ENCODE measurements around the gene SYNGR2.
"Not testable (repeated sequence)": the region's sequence is repeated elsewhere in the genome, so short reads cannot be mapped to it uniquely, and the experiment has no call there.

The SYNGR2 gene

DNA sequence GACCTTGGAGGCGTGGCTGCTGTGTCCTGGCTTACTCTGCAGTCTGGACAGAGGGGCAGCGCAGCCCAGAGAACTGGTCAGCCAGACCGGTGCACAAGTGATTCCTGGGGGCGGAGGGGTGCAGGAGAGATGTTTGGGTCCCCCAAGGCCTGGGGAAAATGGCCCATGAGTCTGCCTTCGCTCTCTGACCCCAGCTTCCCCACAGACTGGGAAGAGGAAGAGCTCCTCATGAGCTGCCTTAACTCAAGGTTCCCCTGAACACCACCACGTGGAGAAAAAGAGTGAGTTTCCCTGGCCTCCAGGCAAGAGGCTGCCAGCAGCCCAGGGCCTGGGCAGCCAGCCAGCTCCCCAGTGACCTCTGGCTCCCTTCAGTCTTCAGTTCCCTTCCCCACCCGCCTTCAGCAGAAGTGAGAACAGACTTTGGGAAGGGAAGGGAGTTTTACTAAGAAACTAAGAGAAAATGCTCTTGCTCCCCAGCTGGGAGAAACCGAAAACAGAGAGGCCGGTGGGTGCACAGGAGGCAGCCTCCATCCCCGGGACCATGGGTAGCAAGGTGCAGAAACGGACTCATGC, 24.1 kb upstream of the SYNGR2 start:
- DNase-seq, result peak; percentile 28 to 50

DNA sequence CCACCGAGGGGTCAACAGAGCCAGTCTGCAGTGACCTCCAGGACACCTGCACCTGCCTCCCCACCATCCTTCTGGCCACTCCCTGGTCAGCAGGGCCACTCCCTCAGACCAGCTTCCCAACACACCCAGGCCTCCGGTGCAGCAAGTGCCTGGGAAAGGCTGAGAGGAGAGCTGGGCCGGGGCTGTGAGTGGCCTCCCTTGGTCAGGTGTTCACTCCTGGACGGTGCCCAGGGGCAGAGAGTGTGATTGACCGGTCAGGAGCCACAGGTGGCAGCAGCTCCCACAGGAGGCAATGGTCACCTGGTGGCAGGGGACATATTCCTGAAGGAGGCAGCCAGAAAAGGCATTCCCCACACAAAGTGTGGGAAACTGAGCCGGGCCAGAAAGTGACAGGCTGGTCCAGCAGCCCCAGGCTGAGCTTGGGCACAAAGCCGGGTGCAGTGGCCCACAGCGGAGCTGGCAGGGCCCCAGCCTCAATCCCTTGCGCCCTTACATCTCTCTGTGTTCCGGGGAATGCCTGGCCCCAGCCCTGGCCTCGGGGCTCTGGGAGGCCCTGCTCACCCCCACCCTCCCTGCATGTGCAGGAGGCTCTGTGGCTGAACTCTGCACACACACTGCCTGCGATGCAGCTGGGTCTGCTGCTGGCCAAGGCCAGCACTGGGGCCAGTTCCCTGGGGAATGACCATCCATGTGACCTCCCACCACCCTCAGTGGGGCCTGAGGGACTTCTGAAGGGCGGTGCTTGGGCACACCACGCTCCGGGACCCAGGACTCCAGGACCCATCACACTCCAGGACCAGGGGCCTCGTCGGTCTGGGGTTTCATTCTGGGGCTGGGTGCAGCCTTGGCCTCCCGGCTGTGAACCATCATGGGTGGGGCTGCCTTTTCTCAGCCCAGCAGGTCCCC, 23.4 kb upstream of the SYNGR2 start:
- no peak for DNase-seq

DNA sequence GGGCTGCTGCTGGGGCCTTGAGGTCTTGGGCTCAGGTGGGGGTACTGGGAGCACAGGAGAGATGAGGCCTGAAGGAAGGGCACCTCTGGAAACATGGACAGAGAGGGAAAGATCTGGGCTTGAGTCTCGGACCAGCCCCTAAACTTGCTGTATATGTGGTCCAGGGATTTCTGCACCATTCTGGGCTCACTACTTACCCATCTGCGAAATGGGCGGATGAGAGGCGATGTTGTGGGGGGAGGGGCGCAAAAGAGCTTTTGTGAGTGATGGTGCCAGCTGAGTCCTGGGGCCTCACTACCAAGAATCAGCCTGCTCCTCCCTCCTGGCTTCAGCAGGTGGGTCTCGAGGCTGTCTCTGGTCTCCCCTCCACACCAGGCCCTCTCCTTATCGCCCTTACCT, 21.9 kb upstream of the SYNGR2 start:
- DNase-seq, result no peak

DNA sequence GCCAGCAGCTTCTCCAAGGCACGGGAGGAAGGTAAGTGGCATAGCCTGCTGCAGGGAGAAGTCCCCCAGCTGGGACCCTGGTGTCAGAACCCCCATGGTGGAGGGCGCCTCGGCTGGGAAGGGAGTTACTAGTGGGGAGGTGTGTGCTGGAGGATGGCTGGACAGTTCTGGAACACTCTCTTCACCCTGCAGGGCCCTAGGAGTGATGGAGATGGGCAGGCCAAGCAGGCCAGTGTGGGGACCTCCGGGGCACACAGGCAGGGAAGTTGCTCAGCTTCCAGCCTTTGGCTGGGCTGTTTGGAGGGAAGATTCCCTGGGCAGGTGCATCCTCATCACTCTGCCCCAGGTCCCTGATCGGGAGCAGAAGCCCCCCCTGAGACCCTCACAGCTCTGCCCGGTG, 21.5 kb upstream of the SYNGR2 start:
- no peak for DNase-seq

DNA sequence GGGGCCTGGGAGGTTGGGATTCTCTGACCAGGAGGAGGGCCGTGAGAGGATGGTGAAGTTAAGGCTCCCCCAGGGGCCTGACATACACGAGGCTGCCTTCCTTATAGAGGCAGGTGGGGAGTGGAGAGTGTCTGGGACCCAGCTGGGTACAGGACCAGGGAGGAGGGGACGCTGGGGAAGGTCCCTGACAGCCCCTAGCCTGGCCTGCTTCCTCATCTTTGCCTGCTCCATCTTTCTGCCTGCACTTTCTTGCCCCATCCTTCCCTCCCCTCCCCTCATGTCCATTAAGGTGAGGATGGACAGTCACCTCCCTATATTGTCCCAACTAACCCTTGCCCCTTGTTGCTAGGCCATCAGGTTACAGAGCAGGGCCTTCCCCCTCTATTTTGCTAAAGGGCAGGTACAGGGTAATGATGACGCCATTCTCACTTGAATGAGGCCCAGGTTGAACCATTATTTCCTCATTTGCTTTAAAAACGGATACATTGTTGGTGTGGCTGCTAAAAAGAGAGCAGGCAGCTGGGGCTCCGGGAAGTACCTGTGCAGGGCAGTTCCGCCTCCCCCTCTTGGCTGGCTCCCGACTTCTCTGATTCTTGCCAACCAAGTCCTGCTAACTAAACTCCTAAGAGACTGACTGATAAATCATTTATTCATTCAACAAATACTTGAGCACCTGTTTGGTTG, 20.9 kb upstream of the SYNGR2 start:
- DNase-seq, result no peak

DNA sequence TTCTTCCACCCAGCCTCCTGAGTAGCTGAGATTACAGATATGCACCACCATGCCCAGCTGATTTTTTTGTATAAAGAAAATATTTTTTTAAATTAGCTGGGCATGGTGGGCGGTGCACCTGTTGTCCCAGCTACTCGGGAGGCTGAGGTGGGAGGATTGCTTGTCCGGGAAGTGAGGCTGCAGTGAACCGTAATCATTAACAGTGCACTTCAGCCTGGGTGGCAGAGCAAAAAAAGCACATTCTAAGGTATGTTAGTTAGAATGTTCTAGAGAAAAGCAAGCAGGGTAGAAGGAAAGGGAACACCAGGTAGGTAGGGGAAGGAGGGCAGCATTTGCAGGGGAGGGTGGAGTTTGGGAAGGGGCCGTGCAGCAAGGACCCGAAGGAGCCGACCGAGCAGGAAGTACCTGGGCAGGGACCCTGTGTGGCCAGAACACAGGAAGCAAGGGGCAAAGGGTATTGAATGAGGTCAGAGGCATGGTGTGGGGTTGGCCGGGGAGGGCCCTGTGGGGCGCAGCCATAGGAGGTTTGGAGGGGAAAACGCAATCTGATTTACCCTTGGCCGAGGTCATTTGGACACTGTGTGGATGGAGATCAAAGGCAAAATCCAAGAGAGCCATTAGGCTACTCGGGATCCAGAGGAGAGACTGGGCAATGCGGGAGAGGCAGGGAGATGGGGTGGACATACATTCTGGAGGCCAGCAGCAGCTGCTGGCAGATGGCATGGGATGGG, 19.9 kb upstream of the SYNGR2 start:
- DNase-seq, result no peak

DNA sequence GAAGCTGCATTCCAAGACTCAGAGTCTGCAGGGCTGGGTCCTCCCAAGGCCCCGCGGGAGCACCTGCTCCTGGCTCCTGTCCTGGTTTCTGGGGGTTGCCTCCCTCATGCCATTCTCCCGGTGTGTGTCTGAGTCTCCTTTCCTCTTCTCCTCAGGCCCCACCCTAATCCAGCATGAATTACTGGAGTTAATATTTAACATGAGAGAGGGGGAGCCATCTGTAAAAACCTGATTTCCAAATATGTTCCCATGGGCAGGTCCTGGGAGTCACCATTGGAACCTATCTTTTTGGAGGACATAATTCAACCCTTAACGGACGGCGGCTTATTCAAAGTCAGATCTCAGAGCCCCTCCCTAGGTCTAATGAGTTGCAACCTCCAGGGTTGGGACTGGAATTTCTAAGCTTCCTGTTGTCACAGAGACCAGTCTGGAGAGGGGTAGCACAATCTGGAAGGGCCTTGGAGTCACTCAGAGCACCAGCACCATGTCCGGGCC, 16.8 kb upstream of the SYNGR2 start:
- no peak for DNase-seq

DNA sequence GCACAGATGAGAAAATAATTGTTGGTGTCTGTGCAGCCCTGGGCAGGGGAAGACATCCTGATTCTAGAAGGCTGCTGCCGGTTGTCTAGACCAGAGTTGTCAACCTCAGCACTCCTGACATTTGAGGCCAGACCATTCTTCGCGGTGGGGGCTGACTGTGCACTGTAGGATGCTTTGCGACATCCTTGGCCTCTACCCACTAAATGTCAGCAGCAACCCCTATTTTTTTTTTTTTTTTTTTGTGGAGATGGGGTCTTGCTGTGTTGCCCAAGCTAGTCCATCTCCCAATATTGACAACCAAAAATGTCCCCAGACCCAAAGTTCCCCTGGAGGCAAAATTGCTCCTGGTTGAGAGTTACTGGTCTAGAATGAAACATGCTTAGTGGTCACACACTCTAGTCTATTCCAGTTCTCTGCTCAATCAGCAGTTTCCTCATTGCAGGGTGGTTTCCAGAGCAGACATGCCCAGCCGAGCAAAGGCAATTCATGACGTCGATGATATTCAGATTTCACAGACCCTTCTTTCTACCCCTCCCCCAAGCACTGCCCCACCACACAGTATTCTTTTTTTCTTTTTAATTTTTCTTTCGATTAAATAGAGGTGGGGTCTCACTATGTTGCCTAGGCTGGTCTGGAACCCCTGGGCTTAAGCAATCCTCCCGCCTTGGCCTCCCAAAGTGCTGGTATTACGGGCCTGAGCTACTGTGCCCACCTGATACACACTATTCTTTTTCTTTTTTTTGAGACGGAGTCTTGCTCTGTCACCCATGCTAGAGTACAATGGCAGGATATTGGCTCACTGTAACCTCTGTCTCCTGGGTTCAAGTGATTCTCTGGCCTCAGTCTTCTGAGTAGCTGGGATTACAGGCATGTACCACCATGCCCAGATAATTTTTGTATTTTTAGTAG, 13.2 kb upstream of the SYNGR2 start:
- DNase-seq, result no peak

DNA sequence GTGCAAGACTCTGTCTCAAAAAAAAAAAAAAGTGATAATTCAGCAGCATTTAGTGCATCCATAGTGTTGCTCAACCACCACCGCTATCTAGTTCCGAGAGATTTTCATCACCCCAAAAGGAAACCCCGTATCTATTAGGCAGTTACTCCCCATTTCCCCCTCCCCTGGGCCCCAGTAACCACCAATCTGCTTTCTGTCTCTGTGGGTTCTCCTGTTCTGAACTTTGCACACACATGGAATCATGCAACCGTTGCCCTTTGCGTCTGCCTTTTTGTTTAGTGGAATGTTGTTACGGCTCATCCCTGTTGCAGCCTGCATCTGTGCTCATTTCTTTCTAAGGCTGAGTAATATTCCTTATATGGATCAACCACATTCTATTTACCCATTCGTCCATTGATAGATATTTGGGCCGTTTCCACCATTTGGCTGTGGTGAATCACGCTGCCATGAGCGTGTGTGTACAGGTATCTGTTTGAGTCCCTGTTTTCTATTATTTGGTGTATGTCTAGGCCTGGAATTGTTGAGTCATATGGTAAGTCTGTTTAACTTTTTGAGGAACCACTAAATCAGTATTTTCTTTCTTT, 8.7 kb upstream of the SYNGR2 start:
- peak in 1 of 2 donors; percentile 65 for DNase-seq

DNA sequence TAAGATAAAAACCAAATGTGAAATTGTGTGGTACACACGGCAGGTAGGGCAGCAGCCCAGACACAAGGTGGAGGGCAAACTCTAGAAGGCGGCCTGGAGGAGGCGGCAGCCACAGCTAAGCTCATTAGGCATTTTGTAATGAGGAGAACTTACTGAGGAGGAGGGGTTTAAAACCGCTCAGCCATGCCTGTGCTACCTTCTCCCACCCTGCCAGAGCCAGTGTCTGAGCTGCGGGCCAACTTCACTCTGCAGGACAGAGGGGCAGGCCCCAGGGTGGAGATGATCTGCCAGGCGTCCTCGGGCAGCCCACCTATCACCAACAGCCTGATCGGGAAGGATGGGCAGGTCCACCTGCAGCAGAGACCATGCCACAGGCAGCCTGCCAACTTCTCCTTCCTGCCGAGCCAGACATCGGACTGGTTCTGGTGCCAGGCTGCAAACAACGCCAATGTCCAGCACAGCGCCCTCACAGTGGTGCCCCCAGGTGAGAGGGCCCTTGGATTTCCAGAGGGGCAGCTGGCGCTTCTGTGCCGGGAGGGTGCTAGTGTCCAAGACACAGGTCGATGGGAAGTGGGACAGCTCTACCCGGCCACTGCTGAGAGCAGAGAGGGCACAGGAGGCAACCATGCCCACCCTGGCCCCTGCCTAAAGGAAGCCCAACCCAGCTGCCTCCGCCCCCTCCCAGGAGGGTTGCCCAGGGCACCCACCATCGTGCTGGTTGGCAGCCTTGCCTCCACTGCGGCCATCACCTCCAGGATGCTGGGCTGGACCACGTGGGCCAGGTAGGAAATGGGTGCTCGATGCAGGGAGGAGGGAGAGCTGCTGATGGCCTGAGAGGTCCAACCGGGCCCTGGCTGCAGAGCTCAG, 4.3 kb upstream of the SYNGR2 start:
- DNase-seq, result no peak

DNA sequence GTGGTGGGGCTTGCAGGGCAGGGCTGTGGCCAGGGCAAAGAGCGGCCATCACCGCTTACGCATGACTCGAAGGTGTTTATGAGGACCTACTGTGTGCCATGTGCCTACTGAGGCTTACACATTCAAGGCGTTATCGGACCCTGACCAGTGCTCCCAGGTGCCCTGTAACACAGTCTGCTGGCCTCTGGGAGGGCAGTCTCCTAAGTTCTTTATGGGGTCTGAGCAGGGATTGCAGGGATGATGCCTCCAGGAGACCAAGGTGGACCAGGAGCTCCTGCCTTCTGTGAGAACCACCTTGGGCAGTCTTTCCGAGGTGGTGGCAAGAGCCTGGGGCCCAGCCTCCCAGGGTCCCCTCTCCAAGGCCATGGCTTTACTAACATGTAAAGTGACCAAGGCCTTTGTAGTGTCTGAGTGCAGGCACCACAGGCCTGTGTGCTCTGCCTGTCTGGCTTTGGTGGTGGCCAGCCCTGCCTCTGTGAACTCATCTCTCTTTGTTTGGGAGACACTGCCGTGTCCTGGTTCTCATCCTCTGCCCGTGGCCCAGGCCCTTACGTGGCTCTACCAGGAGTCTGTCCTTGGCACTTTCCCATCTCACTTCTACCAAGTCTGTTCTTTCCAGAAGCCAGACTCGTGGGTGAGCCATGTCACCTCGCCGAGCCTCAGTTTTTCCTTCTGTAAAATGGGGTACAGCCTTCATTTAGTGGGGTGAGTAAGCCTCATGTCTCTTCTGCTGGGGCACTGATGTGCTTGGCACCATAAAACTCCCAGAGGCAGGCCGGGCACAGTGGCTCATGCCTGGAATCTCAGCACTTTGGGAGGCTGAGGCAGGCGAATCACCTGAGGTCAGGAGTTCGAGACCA, 3.4 kb upstream of the SYNGR2 start:
- DNase-seq, result no peak

DNA sequence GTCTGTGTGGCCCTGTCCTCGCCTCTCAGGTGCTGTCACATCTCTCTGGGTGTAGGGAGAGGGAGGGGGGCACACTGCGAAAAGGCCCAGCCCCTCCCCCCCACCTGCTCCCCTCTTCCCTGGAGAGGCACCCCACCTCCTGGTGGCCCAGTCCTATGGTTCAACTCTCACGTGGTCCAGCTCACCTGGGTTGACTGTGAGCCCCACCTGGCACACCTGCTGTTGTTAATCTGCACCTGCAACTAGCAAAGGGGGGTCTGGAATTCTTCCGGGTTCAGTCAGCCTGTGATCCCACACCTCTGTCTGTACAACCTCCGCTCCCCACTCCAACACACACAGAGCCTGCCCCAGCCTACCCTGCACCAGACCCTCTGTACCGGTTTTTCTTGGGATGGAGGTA, 2.0 kb upstream of the SYNGR2 start:
- DNase-seq, result no peak

DNA sequence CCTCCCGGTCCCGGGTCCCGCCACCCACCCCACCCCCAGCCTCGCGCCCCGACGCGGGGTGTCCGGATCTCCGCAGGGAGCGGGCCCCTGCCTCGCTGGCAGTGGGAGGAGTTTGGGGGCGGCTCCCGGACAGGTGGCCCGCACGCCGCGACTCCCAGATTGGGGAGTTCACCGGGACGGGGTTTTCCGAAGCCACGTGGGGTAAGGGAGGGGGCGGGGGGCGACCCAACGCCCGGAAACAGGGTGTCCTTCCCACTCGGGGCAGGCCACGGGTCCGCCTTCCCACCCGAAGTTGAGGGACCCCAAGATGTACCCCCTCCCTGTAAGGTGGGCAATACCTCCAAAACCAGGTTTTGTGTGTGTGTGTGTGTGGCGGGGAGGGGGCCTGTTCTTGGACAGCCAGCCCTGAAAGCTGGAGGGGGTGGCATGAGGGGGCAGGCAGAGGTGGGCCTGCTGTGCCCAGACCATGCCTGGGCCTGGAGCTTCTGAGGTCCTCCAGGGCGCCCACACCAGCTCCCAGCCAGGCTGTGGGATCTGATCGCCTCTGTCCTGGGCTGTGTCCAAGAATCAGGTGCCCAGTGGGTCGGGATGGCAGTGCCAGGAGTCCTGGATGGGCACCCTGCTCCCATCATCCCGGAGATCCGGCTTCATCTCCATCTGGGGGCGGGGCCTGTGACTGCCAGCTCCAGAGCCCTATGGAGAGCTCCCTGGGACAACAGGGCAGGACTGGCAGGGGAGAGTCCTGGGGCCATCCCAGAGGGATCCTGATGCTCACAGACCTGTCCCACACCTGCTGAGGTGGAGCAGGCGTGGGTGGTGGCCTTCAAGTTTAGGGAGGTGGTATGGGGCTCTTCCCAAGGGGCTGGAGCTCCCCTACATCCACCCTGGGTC, 767 bp downstream of the SYNGR2 start:
- DNase-seq, result no peak

DNA sequence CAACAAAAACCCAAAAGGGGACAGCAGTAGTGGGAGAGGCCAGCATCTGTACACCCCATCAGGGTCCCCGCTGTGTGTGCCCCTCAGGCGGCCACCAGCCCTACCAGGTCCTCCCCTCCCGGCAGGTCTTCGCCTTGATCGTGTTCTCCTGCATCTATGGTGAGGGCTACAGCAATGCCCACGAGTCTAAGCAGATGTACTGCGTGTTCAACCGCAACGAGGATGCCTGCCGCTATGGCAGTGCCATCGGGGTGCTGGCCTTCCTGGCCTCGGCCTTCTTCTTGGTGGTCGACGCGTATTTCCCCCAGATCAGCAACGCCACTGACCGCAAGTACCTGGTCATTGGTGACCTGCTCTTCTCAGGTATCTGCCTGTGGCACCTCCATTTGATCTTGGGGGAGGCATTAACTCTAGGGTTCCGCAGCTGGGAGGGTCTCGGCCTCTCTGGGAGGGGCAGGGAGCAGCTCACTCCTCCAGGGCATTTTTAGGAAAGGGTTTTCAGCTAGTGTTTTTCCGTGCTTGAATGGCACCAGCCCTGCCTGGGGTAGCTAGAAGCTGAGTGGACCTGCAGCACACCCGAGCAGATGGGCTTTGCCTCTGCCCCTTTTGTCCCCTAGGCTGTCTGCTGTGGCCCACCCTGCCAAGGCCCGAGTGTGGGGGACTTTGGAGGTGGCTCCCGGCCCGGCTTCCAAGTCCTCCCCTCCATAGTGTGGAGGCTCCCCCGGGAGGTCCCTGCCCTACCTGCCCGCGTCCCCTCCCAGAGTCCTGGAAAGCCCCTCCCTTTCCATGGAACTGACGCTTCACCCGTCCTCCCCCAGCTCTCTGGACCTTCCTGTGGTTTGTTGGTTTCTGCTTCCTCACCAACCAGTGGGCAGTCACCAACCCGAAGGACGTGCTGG, 2.6 kb downstream of the SYNGR2 start:
- DNase-seq, result no peak

DNA sequence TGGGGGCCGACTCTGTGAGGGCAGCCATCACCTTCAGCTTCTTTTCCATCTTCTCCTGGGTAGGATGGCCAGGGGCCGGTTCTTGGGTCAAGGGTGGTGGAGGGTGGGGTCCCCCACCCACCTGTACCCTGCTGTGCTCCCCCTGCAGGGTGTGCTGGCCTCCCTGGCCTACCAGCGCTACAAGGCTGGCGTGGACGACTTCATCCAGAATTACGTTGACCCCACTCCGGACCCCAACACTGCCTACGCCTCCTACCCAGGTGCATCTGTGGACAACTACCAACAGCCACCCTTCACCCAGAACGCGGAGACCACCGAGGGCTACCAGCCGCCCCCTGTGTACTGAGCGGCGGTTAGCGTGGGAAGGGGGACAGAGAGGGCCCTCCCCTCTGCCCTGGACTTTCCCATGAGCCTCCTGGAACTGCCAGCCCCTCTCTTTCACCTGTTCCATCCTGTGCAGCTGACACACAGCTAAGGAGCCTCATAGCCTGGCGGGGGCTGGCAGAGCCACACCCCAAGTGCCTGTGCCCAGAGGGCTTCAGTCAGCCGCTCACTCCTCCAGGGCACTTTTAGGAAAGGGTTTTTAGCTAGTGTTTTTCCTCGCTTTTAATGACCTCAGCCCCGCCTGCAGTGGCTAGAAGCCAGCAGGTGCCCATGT, 3.3 kb downstream of the SYNGR2 start:
- not testable (repeated sequence) for DNase-seq

DNA sequence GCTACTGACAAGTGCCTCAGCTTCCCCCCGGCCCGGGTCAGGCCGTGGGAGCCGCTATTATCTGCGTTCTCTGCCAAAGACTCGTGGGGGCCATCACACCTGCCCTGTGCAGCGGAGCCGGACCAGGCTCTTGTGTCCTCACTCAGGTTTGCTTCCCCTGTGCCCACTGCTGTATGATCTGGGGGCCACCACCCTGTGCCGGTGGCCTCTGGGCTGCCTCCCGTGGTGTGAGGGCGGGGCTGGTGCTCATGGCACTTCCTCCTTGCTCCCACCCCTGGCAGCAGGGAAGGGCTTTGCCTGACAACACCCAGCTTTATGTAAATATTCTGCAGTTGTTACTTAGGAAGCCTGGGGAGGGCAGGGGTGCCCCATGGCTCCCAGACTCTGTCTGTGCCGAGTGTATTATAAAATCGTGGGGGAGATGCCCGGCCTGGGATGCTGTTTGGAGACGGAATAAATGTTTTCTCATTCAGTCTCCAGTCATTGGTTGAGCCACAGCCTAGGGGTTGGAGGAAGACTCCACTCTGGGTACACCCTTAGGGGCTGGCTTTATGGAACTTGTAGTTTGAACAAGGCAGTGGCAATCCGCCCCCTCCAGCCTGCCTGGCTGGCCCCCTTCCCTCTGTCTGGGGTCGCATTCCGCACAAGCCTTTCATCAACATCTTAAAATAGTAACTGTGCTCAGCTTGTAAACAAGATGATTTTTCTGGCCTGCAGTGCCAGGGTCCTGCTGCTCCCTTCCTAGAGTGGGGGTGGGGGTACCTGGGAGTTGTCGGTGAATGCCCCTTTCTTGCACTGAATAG, 4.1 kb downstream of the SYNGR2 start:
- peak in 1 of 2 donors; percentile 29 for DNase-seq

All from bone marrow (tissue), 2 donors.